ENCODE data around the gene ZNF792.

GRCh38 chr19:34989298-34989697, 25.3 kb upstream of the ZNF792 start:
- TF ChIP-seq CTCF (conservative IDR thresholded peaks at IDR 0.05 in 1 of 2, IDR thresholded peaks at IDR 0.05 in 1 of 2; ENCODE audit: extremely low read depth in 1 of 2, insufficient read depth in 1 of 2, low read depth in 1 of 2, low read length in 2 of 2) = no peak
- no peak for TF ChIP-seq EZH2 (IDR thresholded peaks at IDR 0.05; ENCODE audit: borderline replicate concordance, low read length)
